ENCODE measurements around the gene DPP3. TPM values are rescaled to one million over a fixed set of nuclear protein-coding genes. Genes with fewer than 3 reads are reported as not detected.
"Not testable (repeated sequence)": the region's sequence is repeated elsewhere in the genome, so short reads cannot be mapped to it uniquely, and the experiment has no call there.

The DPP3 gene
- total RNA-seq (2014; rRNA removed), result 66.8 and 71.2 TPM in 2 replicates
- 74.1 TPM for polyA plus RNA-seq (2012)

- DNase-seq (ENCODE audit: low read depth), result peak; percentile 95
These were observed at the start of gene DPP3 for GRCh38 chr11:66480117-66480938. Gene DPP3 (plus strand): TSS chr11:66480434. CDS start chr11:66482201, 1,767 bp downstream.

GRCh38 chr11:66431287-66431686 is 48.9 kb upstream of the DPP3 start:
- not testable (repeated sequence) for DNase-seq (ENCODE audit: low read depth)

GRCh38 chr11:66431871-66432329 is 48.3 kb upstream of the DPP3 start:
- not testable (repeated sequence) for DNase-seq (ENCODE audit: low read depth)

GRCh38 chr11:66432597-66432996 is 47.6 kb upstream of the DPP3 start:
- no peak for DNase-seq (ENCODE audit: low read depth)

- DNase-seq (ENCODE audit: low read depth), result no peak
These were observed 42.2 kb upstream of the DPP3 start for GRCh38 chr11:66437979-66438503.

- peak; percentile 90 for DNase-seq (ENCODE audit: low read depth)
These were observed 41.4 kb upstream of the DPP3 start, which contains the start of gene MRPL11 for GRCh38 chr11:66438504-66439466. Gene MRPL11 (minus strand): TSS chr11:66438848. CDS start chr11:66438754, 94 bp downstream.

GRCh38 chr11:66440101-66440939 is 39.9 kb upstream of the DPP3 start:
- DNase-seq (ENCODE audit: low read depth), result not testable (repeated sequence)

GRCh38 chr11:66440940-66441282 is 39.3 kb upstream of the DPP3 start:
- not testable (repeated sequence) for DNase-seq (ENCODE audit: low read depth)

GRCh38 chr11:66443602-66444001 is 36.6 kb upstream of the DPP3 start:
- DNase-seq (ENCODE audit: low read depth), result peak; percentile 88

- DNase-seq (ENCODE audit: low read depth), result no peak
These were observed 33.2 kb upstream of the DPP3 start for GRCh38 chr11:66447012-66447411.

- DNase-seq (ENCODE audit: low read depth), result no peak
These were observed 31.7 kb upstream of the DPP3 start for GRCh38 chr11:66448523-66448922.

- DNase-seq (ENCODE audit: low read depth), result no peak
These were observed 29.7 kb upstream of the DPP3 start for GRCh38 chr11:66450560-66450959.

- DNase-seq (ENCODE audit: low read depth), result no peak
These were observed 28.6 kb upstream of the DPP3 start for GRCh38 chr11:66451663-66452062.

GRCh38 chr11:66454247-66454646 is 26.0 kb upstream of the DPP3 start:
- DNase-seq (ENCODE audit: low read depth), result no peak

- DNase-seq (ENCODE audit: low read depth), result no peak
These were observed 25.4 kb upstream of the DPP3 start for GRCh38 chr11:66454828-66455227.

- no peak for DNase-seq (ENCODE audit: low read depth)
These were observed 22.4 kb upstream of the DPP3 start for GRCh38 chr11:66457826-66458225.

GRCh38 chr11:66459138-66459778 is 21.0 kb upstream of the DPP3 start:
- no peak for DNase-seq (ENCODE audit: low read depth)

- DNase-seq (ENCODE audit: low read depth), result no peak
These were observed 18.2 kb upstream of the DPP3 start for GRCh38 chr11:66462010-66462409.

- no peak for DNase-seq (ENCODE audit: low read depth)
These were observed 17.3 kb upstream of the DPP3 start for GRCh38 chr11:66462911-66463310.

- DNase-seq (ENCODE audit: low read depth), result not testable (repeated sequence)
These were observed 16.1 kb upstream of the DPP3 start for GRCh38 chr11:66464116-66464515.

Data from LHCN-M2 (cell line).